Kidney (tissue), 22 donors: ENCODE measurements around the gene CXXC1. TPM values are rescaled to one million over a fixed set of nuclear protein-coding genes. Genes with fewer than 3 reads are reported as not detected.
A peak's percentile ranks its signal among the peaks of the same experiment; 100 is the strongest.

Experiments used
- DNase-seq, 5 donors: peaks; one replicate each; pipeline ENCODE4 v3.0.0-alpha.2; 2013 to 2020
- FAIRE-seq: peaks from 2 replicates; lab custom pipeline; 2012; peaks lifted over from hg19 to GRCh38; lab: Jason Lieb, UNC
- H3K27ac ChIP-seq, 2 donors: one replicate each; pipeline ENCODE4 v1.7.0; 2013; ENCODE audit warnings: low read depth in 2 of 2, low read length in 2 of 2, inconsistent platforms in 1 of 2
- H3K27me3 ChIP-seq: one replicate; pipeline ENCODE4 v1.7.1; 2013; ENCODE audit warnings: low read length, inconsistent platforms; ENCODE audit not compliant: control insufficient read depth, insufficient read depth
- H3K36me3 ChIP-seq, 3 donors: one replicate each; pipeline versions ENCODE4 v1.7.0 to v1.7.1; 2013; ENCODE audit warnings: low read length in 3 of 3, control low read depth in 1 of 3, inconsistent platforms in 1 of 3; ENCODE audit not compliant: insufficient read depth in 3 of 3, control insufficient read depth in 2 of 3
- H3K4me1 ChIP-seq, 3 donors: one replicate each; pipeline versions ENCODE4 v1.7.0 to v1.7.1; 2013; ENCODE audit warnings: low read length in 3 of 3, inconsistent platforms in 1 of 3, low read depth in 1 of 3; ENCODE audit not compliant: control insufficient read depth in 2 of 3, insufficient read depth in 2 of 3
- H3K4me3 ChIP-seq, 3 donors: one replicate each; pipeline versions ENCODE4 v1.7.0 to v1.8.1; 2013; ENCODE audit warnings: low read length in 3 of 3, control low read depth in 1 of 3, inconsistent platforms in 1 of 3
- H3K9ac ChIP-seq, 3 donors: one replicate each; pipeline versions ENCODE4 v1.7.0 to v1.7.1; 2013; ENCODE audit warnings: low read length in 3 of 3, control low read depth in 1 of 3, inconsistent platforms in 1 of 3
- H3K9me3 ChIP-seq, 3 donors: one replicate each; pipeline versions ENCODE4 v1.7.0 to v1.7.1; 2013; ENCODE audit warnings: low read length in 3 of 3, control low read depth in 1 of 3, inconsistent platforms in 1 of 3; ENCODE audit not compliant: control insufficient read depth in 2 of 3, insufficient read depth in 1 of 3
- CTCF ChIP-seq: IDR thresholded peaks from 3 replicates; pipeline ENCODE4 v1.5.1; 2012; ENCODE audit warnings: mild to moderate bottlenecking, moderate library complexity, borderline replicate concordance; ENCODE audit not compliant: insufficient read depth; ENCODE audit errors: extremely low read depth
- intact Hi-C: fragments of 100-400 bp; cut with DNase I; formaldehyde crosslinking; loops from one replicate; pipeline ENCODE4 v1.11.1; 2022
- long read RNA-seq, 10 donors: library from polyadenylated mRNA in 1 of 10; unstranded in 1 of 10; transcript quantifications; one replicate each; pipeline ENCODE4 v2.0.0 and lab custom pipeline, GENCODE V29; 2021 to 2026
- polyA plus RNA-seq: library from polyadenylated mRNA; stranded (reverse); fragments of 350-450 nt; fragmentation: Illumina TruSeq; extraction: RNeasy Lipid Tissue Mini Kit (QIAGEN cat#74804); gene quantifications from one replicate; pipeline ENCODE4 v1.2.3, GENCODE V29; 2014; ENCODE audit warnings: low read depth, low replicate concordance; ENCODE audit not compliant: insufficient read depth
- total RNA-seq: library from RNA; stranded (reverse); fragmentation: NEBNext Ultra II Directional; extraction: Animal tissue kit (Norgen Biotek cat#: 25700); gene quantifications from one replicate; pipeline ENCODE4 v1.2.1, GENCODE V29; 2021
- donor health status: control.
- donor health status: control.
- donor health status: control.
- donor health status: control.
- donor health status: control.
- donor health status: DM: yes; HTN: yes; CAD: no.
- donor health status: Normal renal cell carcinoma (clear cell type).

CXXC1 gene
- 88.7 TPM for total RNA-seq
- 39.0 TPM for polyA plus RNA-seq
- long read RNA-seq, donor 1, transcript CXXC1-209 (2 exons, 802 nt) = major isoform, 7 of 16 reads
- long read RNA-seq, donor 1, partial matches to known transcripts = 6 of 16 reads
- long read RNA-seq, donor 1, other reads (novel, unspliced or antisense) = 0 of 16 reads
- long read RNA-seq, donor 2, transcript CXXC1-209 (2 exons, 802 nt) = major isoform, 27 of 29 reads
- long read RNA-seq, donor 2, partial matches to known transcripts = 0 of 29 reads
- long read RNA-seq, donor 2, other reads (novel, unspliced or antisense) = 0 of 29 reads
- long read RNA-seq, donor 3, transcript CXXC1-209 (2 exons, 802 nt) = major isoform, 12 of 17 reads
- long read RNA-seq, donor 3, partial matches to known transcripts = 0 of 17 reads
- long read RNA-seq, donor 3, other reads (novel, unspliced or antisense) = 0 of 17 reads
- long read RNA-seq, donor 4, transcript CXXC1-201 (15 exons, 2,936 nt) = minor isoform, 5 of 32 reads
- long read RNA-seq, donor 4, transcript CXXC1-209 (2 exons, 802 nt) = major isoform, 23 of 32 reads
- long read RNA-seq, donor 4, partial matches to known transcripts = 0 of 32 reads
- long read RNA-seq, donor 4, other reads (novel, unspliced or antisense) = 0 of 32 reads
- long read RNA-seq, donor 5 = 0 reads
- long read RNA-seq, donor 6, partial matches to known transcripts = 0 of 8 reads
- long read RNA-seq, donor 6, other reads (novel, unspliced or antisense) = 0 of 8 reads
- long read RNA-seq, donor 7, transcript CXXC1-209 (2 exons, 802 nt) = minor isoform, 5 of 60 reads
- long read RNA-seq, donor 7, transcript CXXC1-201 (15 exons, 2,936 nt) = major isoform, 23 of 60 reads
- long read RNA-seq, donor 7, partial matches to known transcripts = 7 of 60 reads
- long read RNA-seq, donor 7, other reads (novel, unspliced or antisense) = 18 of 60 reads
- long read RNA-seq, donor 8, transcript CXXC1-209 (2 exons, 802 nt) = major isoform, 8 of 16 reads
- long read RNA-seq, donor 8, partial matches to known transcripts = 0 of 16 reads
- long read RNA-seq, donor 8, other reads (novel, unspliced or antisense) = 0 of 16 reads
- long read RNA-seq, donor 9, partial matches to known transcripts = 0 of 6 reads
- long read RNA-seq, donor 9, other reads (novel, unspliced or antisense) = 0 of 6 reads
- long read RNA-seq, donor 10, transcript CXXC1-209 (2 exons, 802 nt) = major isoform, 11 of 16 reads
- long read RNA-seq, donor 10, partial matches to known transcripts = 0 of 16 reads
- long read RNA-seq, donor 10, other reads (novel, unspliced or antisense) = 0 of 16 reads

GRCh38 chr18:50287441-50288347, at the start of gene CXXC1:
CXXC1 (minus strand) TSS chr18:50287692; CDS start chr18:50287589, 103 bp downstream.
- intact Hi-C loops = no loop called here
- H3K36me3 ChIP-seq = peaks cover 2 to 11% (median 9%) of the 10 kb centered on the region in 3 donors
- peak within 1 kb of the TSS; percentile 75 to 90 for H3K27ac ChIP-seq
- peaks cover 0 to 4% (median 0%) of the 10 kb centered on the region in 3 donors for H3K4me1 ChIP-seq
- peak; percentile 99 to 100 (median 100) for DNase-seq
- peak within 1 kb of the TSS; percentile 64 to 92 (median 84) for H3K9ac ChIP-seq
- H3K9me3 ChIP-seq = no peaks in the 10 kb centered on the region
- H3K4me3 ChIP-seq = peak within 1 kb of the TSS; percentile 91 to 97 (median 94)
- TF ChIP-seq CTCF = peak; percentile 43
- FAIRE-seq = peak; percentile 99
- no peaks in the 10 kb centered on the region for H3K27me3 ChIP-seq

- FAIRE-seq (no peak), DNase-seq (no peak)
- no peak overlapping the region for H3K9ac ChIP-seq
- no peak overlapping the region for H3K27ac ChIP-seq
- no peaks in the 10 kb centered on the region for H3K9me3 ChIP-seq
- no peaks in the 10 kb centered on the region for H3K36me3 ChIP-seq
- intact Hi-C loops = no loop called here
- no peak for TF ChIP-seq CTCF
- H3K4me1 ChIP-seq = no peaks in the 10 kb centered on the region
- H3K27me3 ChIP-seq = no peaks in the 10 kb centered on the region
- no peak overlapping the region for H3K4me3 ChIP-seq
Observed at GRCh38 chr18:50334546-50335152, 47.2 kb upstream of the CXXC1 start.
